ENCODE data around the gene SKAP1. TPM values are rescaled to one million over a fixed set of nuclear protein-coding genes. Genes with fewer than 3 reads are reported as not detected.

Gene SKAP1
- total RNA-seq, 1 donor from 2014 or later = not detected

DNA sequence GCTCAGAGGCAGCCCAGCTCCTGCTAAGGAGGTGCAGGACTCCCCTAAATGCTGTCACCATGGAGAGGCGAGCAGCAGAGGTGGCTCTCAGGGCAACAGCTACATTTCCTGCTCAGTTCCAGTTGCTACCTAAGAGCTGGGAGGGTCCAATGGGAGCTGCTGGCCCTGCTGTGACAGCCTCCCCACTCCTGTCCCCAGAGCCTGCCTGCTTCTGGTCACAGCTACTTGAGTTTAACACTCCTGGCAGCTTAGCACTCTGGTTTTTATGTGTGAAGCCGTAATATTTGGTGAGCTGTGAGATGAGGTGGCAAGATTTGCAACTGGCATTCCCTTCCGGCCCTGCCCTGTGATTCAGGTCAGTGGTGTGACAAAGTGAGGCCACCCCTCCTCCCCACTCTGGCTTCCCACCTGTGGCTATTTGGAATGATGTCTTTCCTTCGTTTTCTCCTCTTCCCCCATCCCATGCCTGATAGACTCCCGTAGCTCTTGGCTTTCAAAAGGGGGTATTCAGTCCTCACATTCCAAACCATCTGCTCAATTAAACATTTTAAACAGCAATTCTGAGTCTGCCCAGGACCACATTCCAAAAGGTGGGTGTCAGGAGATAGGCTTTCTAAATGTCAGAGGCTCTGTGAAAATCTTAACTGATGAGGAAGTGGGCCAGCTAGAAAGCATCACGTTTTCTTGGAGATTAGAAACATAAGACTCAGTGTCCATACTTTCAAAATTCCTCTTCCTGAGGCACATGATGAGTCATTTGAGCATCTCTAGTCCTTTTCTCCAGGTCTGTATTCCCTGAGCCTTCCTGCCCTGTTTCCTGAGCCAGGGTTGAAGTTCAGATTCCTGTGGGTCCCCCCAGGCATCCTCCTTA, 42.6 kb upstream of the SKAP1 start:
- no peak overlapping the region for H3K27ac Mint-ChIP-seq (ENCODE audit: unreplicated experiment)
- no peaks in the 10 kb centered on the region for H3K9me3 Mint-ChIP-seq (ENCODE audit: unreplicated experiment)
- no peak for TF ChIP-seq CTCF (IDR thresholded peaks at IDR 0.05; ENCODE audit: partially characterized antibody, unreplicated experiment)
- no peak overlapping the region for H3K4me3 Mint-ChIP-seq (ENCODE audit: unreplicated experiment)
- no peaks in the 10 kb centered on the region for H3K36me3 Mint-ChIP-seq (ENCODE audit: unreplicated experiment)
- H3K4me1 Mint-ChIP-seq (ENCODE audit: low read depth, unreplicated experiment) = peaks cover 3% of the 10 kb centered on the region
- DNase-seq = no peak
- peaks cover 4% of the 10 kb centered on the region for H3K27me3 Mint-ChIP-seq (ENCODE audit: unreplicated experiment)

DNA sequence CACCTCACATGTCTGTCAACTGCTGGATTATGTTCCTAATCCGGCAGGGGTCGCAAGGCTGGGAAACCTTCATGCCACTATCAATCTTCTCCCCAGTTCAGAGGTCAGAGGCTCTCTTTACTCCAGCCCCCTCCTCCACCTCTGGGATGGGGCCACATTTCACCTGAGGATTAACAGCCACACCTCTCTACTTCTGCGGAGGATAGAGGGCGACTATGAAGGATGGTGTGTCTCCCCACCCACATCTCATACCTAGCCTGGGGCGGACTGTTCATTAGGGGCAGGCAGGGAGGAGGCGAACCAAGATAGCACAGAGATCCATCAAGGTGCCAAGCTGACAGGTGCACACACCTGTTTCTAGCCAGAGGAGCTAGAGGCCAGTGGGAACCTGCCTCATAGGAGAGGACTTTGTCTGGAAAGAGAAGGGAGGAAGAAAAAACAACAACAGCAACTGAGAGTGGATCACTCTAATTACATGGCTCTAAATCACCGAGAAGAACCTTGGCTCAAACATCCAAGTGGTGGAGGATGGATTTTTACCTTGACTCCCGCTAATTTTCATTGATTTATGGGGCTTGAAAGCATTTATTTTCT, 41.9 kb upstream of the SKAP1 start:
- DNase-seq = no peak
- H3K27me3 Mint-ChIP-seq (ENCODE audit: unreplicated experiment) = peaks cover 4% of the 10 kb centered on the region
- H3K4me1 Mint-ChIP-seq (ENCODE audit: low read depth, unreplicated experiment) = no peaks in the 10 kb centered on the region

DNA sequence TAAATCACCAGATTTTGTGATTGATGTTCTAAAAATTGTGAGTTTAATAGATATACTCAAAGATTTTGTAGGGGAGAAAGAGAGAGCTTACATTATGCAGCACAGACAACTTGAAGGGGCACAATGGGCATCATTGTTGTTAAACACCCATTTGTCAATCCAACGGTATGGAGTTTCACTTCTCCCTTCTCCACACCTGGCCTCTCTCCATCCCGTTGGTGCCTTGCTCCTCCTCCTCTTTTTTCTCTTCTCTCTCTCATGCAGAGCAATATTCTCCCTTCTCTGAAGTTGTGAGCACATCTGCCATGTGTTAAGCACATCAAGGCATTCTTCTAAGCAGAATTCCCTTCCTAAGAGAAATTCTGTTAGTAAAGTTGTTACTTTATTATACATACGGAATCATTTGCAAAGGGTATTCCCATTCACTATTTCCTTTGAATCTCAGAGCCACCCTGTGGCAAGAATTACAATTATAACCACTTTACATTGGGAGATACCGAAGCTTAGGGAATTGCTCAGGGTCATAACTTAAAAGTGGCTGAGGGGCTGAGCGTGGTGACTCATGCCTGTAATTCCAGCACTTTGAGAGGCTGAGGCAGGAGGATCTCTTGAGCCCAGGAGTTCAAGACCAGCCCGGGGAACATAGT, 40.5 kb upstream of the SKAP1 start:
- Mint-ChIP-seq H3K27ac (ENCODE audit: unreplicated experiment) (no peak overlapping the region), H3K4me1 (ENCODE audit: low read depth, unreplicated experiment) (no peaks in the 10 kb centered on the region), H3K9me3 (ENCODE audit: unreplicated experiment) (no peaks in the 10 kb centered on the region), H3K27me3 (ENCODE audit: unreplicated experiment) (peaks cover 4% of the 10 kb centered on the region), H3K36me3 (ENCODE audit: unreplicated experiment) (no peaks in the 10 kb centered on the region), H3K4me3 (ENCODE audit: unreplicated experiment) (no peak overlapping the region)
- TF ChIP-seq CTCF (IDR thresholded peaks at IDR 0.05; ENCODE audit: partially characterized antibody, unreplicated experiment) = no peak
- no peak for DNase-seq

More for the DNA sequence above, 41.9 kb upstream of the SKAP1 start:
- Mint-ChIP-seq H3K4me3 (ENCODE audit: unreplicated experiment) (no peak overlapping the region), H3K27ac (ENCODE audit: unreplicated experiment) (no peak overlapping the region), H3K9me3 (ENCODE audit: unreplicated experiment) (no peaks in the 10 kb centered on the region), H3K36me3 (ENCODE audit: unreplicated experiment) (no peaks in the 10 kb centered on the region)
- TF ChIP-seq CTCF (IDR thresholded peaks at IDR 0.05; ENCODE audit: partially characterized antibody, unreplicated experiment) = no peak

GRCh38 chr17:48469227-48469626, 39.2 kb upstream of the SKAP1 start:
- Mint-ChIP-seq H3K4me1 (ENCODE audit: low read depth, unreplicated experiment) (no peaks in the 10 kb centered on the region), H3K27me3 (ENCODE audit: unreplicated experiment) (peaks cover 4% of the 10 kb centered on the region), H3K4me3 (ENCODE audit: unreplicated experiment) (no peak overlapping the region), H3K36me3 (ENCODE audit: unreplicated experiment) (no peaks in the 10 kb centered on the region), H3K27ac (ENCODE audit: unreplicated experiment) (no peak overlapping the region), H3K9me3 (ENCODE audit: unreplicated experiment) (no peaks in the 10 kb centered on the region)
- TF ChIP-seq CTCF (IDR thresholded peaks at IDR 0.05; ENCODE audit: partially characterized antibody, unreplicated experiment) = no peak
- DNase-seq = no peak
